Choroid plexus epithelial cell (primary cell): ENCODE results near the gene OAS2.

ENCODE experiments used
- DNase-seq: peaks from one replicate; pipeline ENCODE4 v3.0.0-alpha.2; 2010; ENCODE audit warnings: low read depth
- H3K4me3 ChIP-seq: 2 replicates; pipeline ENCODE4 v1.5.1; 2011; ENCODE audit warnings: low read depth, mild to moderate bottlenecking, control low read depth, low read length, moderate library complexity
- TF ChIP-seq, protein P1 (sequence below): conservative IDR thresholded peaks from 2 replicates; pipeline ENCODE4 v1.5.1; 2011; ENCODE audit warnings: low read depth, mild to moderate bottlenecking, control low read depth, inconsistent platforms, low read length, moderate library complexity

Gene OAS2

GRCh38 chr12:112967306-112967705, 11.0 kb upstream of the OAS2 start:
- no peak overlapping the region for H3K4me3 ChIP-seq
- TF ChIP-seq, protein P1, sequence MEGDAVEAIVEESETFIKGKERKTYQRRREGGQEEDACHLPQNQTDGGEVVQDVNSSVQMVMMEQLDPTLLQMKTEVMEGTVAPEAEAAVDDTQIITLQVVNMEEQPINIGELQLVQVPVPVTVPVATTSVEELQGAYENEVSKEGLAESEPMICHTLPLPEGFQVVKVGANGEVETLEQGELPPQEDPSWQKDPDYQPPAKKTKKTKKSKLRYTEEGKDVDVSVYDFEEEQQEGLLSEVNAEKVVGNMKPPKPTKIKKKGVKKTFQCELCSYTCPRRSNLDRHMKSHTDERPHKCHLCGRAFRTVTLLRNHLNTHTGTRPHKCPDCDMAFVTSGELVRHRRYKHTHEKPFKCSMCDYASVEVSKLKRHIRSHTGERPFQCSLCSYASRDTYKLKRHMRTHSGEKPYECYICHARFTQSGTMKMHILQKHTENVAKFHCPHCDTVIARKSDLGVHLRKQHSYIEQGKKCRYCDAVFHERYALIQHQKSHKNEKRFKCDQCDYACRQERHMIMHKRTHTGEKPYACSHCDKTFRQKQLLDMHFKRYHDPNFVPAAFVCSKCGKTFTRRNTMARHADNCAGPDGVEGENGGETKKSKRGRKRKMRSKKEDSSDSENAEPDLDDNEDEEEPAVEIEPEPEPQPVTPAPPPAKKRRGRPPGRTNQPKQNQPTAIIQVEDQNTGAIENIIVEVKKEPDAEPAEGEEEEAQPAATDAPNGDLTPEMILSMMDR = no peak
- DNase-seq = no peak

DNA sequence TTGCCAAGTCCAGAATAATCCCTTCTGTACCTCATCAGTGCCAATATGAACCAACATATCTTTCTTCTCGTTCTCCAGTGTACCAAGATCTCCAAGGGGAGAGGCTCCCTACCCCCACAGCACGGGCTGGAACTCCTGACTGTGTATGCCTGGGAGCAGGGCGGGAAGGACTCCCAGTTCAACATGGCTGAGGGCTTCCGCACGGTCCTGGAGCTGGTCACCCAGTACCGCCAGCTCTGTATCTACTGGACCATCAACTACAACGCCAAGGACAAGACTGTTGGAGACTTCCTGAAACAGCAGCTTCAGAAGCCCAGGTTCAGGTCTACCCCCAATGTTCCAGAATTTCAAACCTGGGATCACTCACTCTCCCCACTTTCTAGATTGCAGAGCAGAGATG, 10.5 kb upstream of the OAS2 start:
- H3K4me3 ChIP-seq = no peak overlapping the region
- TF ChIP-seq, protein P1 = no peak
- DNase-seq = no peak

DNA sequence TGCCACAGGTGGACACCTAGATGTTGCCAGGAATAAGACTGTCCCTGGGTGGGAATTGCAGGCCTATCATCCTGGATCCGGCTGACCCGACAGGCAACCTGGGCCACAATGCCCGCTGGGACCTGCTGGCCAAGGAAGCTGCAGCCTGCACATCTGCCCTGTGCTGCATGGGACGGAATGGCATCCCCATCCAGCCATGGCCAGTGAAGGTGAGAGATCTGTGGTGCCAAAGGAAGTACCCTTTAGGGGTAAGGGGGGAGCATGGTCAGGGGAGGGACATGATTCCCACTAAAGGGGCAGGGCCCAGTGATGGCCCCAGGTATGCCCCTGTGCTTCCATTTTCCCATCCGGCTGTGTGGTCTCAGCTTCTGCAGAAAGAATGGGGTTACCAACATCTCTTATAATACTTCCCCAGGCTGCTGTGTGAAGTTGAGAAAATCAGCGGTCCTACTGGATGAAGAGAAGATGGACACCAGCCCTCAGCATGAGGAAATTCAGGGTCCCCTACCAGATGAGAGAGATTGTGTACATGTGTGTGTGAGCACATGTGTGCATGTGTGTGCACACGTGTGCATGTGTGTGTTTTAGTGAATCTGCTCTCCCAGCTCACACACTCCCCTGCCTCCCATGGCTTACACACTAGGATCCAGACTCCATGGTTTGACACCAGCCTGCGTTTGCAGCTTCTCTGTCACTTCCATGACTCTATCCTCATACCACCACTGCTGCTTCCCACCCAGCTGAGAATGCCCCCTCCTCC, 8.6 kb upstream of the OAS2 start:
- TF ChIP-seq, protein P1 = no peak
- no peak for DNase-seq
- H3K4me3 ChIP-seq = no peak overlapping the region

DNA sequence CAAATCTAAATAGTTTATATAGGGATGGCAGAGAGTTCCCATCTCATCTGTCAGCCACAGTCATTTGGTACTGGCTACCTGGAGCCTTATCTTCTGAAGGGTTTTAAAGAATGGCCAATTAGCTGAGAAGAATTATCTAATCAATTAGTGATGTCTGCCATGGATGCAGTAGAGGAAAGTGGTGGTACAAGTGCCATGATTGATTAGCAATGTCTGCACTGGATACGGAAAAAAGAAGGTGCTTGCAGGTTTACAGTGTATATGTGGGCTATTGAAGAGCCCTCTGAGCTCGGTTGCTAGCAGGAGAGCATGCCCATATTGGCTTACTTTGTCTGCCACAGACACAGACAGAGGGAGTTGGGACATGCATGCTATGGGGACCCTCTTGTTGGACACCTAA, 7.9 kb upstream of the OAS2 start:
- TF ChIP-seq, protein P1 = no peak
- no peak for DNase-seq
- H3K4me3 ChIP-seq = no peak overlapping the region

GRCh38 chr12:112971248-112971647, 7.1 kb upstream of the OAS2 start:
- TF ChIP-seq, protein P1 = no peak
- H3K4me3 ChIP-seq = no peak overlapping the region
- peak; percentile 12 for DNase-seq

DNA sequence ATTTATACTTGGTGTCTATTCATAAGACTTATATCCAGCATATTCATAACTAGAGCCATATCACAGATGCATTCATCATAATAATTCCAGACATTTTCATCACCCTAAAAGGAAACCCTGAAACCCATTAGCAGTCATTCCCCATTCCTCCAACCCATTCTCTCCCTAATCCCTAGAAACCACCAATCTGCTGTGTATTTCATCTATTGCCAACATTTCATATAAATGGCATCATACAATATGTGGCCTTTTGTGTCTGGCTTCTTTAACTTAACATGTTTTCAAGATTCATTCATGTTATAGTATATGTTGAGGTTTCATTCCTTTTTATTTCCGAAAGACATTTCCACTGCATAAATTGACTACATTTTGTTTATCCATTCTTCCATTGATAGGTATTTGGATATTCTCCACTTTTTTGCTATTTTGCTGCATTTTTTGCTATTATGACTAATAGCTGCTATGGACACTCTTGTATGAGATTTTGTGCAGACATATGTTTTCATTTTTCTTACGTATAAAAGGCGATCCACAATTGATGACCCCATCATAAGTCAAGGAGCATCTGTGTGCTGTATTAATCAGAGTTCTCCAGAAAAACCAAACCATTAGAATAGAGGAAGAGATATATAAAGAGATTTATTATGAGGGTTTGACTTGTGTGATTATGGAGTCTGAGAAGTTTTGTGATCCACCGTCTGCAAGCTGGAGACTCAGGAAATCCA, 5.1 kb upstream of the OAS2 start:
- no peak overlapping the region for H3K4me3 ChIP-seq
- DNase-seq = no peak
- TF ChIP-seq, protein P1 = no peak
